Stomach (tissue), 4 donors: ENCODE results near the gene COMMD3.

Experiments used
- EP300 ChIP-seq: sonication (generic); formaldehyde crosslinking; IDR thresholded peaks from one replicate; pipeline ENCODE4 v1.6.1; 2017; ENCODE audit warnings: antibody characterized with exemption
- POLR2A ChIP-seq, 4 donors: fragments of 450-650 bp; IDR thresholded peaks; one replicate each; pipeline ENCODE4 v1.6.1; 2016; ENCODE audit warnings: antibody characterized with exemption in 4 of 4, control low read depth in 2 of 4, mild to moderate bottlenecking in 1 of 4, moderate library complexity in 1 of 4
- POLR2AphosphoS5 ChIP-seq, 3 donors: sonication (generic); formaldehyde crosslinking; IDR thresholded peaks; one replicate each; pipeline ENCODE4 v1.6.1; 2016; ENCODE audit warnings: antibody characterized with exemption in 3 of 3
- TF ChIP-seq, protein P1 (sequence below), 7 experiments: fragments of 450-650 bp in 4 of 7; fragments of 200-600 bp in 3 of 7; sonication (generic) in 3 of 7; IDR thresholded peaks; one replicate each; pipeline ENCODE4 v1.5.1; 2016 to 2019; ENCODE audit warnings: antibody characterized with exemption in 7 of 7, control low read depth in 2 of 7, mild to moderate bottlenecking in 1 of 7

GRCh38 chr10:22368402-22368801 is 52.2 kb downstream of the COMMD3 start:
- TF ChIP-seq POLR2A (IDR thresholded peaks at IDR 0.05) (no peak), POLR2AphosphoS5 (IDR thresholded peaks at IDR 0.05) (no peak), EP300 (no peak)
- TF ChIP-seq, protein P1, sequence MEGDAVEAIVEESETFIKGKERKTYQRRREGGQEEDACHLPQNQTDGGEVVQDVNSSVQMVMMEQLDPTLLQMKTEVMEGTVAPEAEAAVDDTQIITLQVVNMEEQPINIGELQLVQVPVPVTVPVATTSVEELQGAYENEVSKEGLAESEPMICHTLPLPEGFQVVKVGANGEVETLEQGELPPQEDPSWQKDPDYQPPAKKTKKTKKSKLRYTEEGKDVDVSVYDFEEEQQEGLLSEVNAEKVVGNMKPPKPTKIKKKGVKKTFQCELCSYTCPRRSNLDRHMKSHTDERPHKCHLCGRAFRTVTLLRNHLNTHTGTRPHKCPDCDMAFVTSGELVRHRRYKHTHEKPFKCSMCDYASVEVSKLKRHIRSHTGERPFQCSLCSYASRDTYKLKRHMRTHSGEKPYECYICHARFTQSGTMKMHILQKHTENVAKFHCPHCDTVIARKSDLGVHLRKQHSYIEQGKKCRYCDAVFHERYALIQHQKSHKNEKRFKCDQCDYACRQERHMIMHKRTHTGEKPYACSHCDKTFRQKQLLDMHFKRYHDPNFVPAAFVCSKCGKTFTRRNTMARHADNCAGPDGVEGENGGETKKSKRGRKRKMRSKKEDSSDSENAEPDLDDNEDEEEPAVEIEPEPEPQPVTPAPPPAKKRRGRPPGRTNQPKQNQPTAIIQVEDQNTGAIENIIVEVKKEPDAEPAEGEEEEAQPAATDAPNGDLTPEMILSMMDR (IDR thresholded peaks at IDR 0.05): no peak
